Measurements from ENCODE around the gene ADGRB2.

Gene ADGRB2

GRCh38 chr1:31764312-31765040 is at the start of gene ADGRB2:
TSS of gene ADGRB2 (minus strand) at chr1:31764340. CDS start at chr1:31757221, 7,119 bp downstream.
- no peak for DNase-seq (ENCODE audit: low read depth)

DNA sequence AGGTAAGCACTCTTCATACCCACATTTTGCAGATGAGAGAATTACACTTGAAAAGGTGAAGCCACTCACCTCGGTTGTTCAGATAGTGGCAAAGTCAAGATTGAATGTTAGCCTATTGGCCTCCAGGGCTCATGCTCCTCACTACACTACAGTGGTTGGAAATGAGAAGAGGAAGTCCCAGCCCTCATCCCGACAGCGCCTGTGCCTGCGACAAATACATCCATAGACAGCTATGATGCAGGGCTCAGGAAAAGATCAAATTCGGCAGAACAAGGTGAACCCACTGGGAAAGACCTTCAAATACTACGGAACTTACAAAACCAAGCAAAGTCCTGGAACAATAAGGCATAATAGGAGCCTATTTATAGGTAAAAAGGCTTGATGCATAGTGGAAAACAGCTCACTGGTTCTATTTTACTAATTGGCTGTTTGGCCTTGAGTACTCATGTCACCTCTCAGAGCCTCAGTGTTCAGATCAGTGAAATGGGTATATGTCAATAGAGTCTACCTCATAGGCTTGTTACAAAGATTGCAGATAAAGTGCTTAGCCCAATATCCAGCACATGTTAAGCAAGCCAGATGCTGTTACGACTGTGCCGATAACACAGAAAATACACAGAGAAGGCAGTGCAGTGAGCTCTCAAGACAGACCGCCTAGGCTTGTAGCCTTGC is 48.2 kb upstream of the ADGRB2 start:
- DNase-seq (ENCODE audit: low read depth) = no peak

DNA sequence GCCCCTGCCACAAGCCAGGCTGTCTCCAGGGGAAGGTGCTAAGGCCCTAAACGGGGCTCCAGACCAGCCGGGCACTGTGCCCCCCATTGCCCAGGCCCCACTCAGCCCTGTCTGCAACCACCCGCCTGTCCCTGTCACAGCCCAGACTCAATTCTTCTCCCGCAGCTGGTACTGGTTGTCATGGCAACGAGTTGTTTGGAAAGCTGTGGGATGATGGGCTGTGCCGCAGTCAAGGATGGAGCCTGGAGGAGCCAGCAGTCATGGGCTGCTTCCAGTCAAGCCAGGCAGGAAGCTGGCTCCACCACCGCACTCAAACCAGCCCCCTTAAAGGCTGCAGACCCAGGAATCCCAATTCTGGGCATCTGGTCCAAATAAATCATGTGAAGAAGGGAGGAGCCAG is 47.5 kb upstream of the ADGRB2 start:
- DNase-seq (ENCODE audit: low read depth) = no peak

- no peak for DNase-seq (ENCODE audit: low read depth)
Observed at GRCh38 chr1:31809698-31810097, 45.6 kb upstream of the ADGRB2 start.

GRCh38 chr1:31807273-31808048 is 43.3 kb upstream of the ADGRB2 start:
- DNase-seq (ENCODE audit: low read depth) = no peak

- no peak for DNase-seq (ENCODE audit: low read depth)
Observed at GRCh38 chr1:31805318-31805717, 41.2 kb upstream of the ADGRB2 start.

DNA sequence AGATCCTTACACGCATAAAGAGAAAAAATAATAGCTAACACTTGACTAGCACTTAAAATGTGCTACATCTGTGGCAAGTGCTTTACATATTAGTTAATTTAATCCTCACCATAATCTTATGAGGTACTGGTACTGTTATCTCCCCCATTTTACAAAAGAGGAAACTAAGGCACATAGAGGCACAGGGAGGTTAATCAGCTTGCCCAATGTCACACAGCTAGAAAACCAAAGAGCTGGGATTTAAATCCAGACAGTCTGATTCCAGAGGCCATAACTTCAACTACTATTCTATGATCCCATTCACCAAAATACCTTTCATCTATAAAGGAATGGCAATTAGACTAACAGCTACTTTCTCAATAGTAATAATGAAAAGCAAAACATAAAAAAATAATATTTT is 40.0 kb upstream of the ADGRB2 start:
- no peak for DNase-seq (ENCODE audit: low read depth)

GRCh38 chr1:31803610-31804009 is 39.5 kb upstream of the ADGRB2 start:
- DNase-seq (ENCODE audit: low read depth) = no peak

DNA sequence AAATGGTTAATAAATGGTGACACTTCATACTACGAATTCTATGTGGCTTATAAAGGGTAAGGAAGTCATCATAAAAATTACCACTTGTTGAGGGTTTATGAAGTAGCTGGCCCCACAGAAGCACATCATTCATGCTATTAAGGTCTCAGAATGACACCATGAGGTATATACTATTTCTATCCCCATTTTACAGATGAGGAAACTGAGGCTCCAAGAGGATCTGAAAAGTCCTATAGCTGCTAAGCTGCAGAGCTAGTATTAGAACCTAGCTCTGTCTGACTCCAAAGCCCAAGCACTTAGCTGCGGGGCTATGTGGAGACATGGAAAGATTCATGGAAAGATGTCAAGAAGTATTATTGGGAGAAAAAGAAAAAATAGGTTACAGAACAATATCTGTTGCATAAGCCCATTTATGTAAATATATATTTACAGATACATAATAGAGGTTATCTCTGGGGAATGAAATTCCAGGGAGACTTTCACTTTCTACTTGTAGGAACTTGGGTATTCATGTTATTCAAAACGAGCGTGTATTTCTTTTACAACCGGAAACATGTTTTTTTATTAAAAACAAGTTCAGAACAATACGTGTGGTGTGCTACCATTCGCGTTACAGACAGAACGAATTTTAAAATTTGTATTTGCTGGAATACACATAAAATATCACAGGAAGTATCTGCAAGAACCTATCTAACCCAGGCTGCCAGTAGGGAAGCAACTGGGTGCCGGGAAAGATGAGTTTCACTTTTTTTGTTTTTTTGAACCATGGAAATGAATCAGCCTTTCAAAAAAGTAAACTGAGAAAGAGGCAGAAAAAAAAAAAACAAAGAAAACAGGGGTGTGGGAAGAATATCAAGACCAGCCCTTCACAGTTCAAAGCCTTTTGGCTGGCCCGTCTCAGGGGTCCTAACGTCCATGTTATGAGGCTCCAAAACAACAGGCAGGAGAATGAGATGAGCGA is 38.3 kb upstream of the ADGRB2 start:
- DNase-seq (ENCODE audit: low read depth) = no peak

GRCh38 chr1:31801458-31801857 is 37.3 kb upstream of the ADGRB2 start:
- DNase-seq (ENCODE audit: low read depth) = no peak

DNA sequence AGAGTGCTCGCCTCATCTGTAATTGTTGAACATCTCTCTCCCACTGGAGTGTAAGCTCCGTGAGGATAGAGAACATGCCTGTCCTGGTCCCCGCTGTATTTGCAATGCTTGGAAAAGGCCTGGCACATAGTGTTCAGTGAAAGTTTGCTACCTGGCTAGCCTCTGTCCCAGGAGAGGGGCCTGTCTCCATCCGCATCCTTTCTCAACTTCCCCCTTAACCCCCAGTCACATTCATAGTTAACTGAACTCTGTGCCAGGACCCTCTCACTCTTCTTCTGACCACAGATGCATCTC is 36.5 kb upstream of the ADGRB2 start:
- DNase-seq (ENCODE audit: low read depth) = no peak

- no peak for DNase-seq (ENCODE audit: low read depth)
Observed at GRCh38 chr1:31799895-31800673, 35.9 kb upstream of the ADGRB2 start.

- DNase-seq (ENCODE audit: low read depth) = no peak
Observed at GRCh38 chr1:31799196-31799894, 35.2 kb upstream of the ADGRB2 start.

DNA sequence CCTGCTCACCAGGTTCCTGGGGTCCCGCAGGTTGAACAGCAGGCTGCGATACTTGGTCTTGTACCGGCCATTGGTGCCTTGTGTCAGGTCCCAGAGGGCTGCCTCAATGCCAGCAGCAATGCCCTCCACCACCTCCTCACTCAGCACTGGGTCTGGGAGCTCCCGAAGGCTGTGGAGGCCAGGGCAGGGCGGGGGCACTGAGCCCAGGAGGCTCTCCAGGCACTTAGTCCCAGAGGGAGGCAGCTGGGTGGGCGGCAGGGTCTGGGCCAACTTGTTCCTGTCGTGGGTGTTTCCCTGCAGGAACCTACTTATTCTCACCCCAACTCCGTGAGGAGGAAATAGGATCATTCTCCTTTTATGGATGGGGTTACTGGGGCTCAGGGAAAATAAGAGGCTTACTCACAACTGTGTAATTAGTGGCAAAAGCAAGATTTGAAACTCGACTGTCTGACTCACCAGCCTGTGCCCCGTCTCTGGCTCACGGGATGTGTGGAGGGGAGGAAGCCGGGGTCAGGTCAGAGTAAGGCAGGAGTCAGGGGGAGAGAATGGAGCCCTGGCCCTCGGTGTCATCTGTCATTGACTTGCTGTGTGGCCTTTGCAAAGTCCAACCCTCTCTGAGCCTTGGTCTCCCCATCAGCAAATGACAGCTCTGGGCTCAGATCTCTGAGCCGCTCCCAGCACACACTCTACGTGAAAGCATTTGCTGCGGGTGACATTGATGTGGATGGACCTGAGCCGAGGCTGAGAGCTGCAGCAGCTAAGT is 34.5 kb upstream of the ADGRB2 start:
- no peak for DNase-seq (ENCODE audit: low read depth)

DNA sequence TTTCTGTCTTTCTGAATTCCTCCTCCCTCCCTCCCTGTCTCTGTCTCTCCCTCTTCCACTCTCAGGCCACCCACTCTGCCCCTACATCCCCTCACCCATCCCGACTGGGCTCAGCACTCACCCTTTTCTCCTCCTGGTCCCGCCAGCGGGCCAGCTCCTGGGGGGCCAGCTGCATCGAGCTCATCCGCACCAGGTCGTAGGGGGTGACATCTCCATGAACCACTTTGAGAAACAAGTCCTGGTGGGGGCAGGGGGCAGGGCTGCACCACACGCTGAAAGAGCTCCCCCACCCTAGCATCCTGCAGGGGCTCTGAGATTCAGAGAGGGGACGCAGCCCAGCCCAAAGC is 33.9 kb upstream of the ADGRB2 start:
- DNase-seq (ENCODE audit: low read depth) = no peak

- DNase-seq (ENCODE audit: low read depth) = no peak
Observed at GRCh38 chr1:31797216-31797615, 33.1 kb upstream of the ADGRB2 start.

DNA sequence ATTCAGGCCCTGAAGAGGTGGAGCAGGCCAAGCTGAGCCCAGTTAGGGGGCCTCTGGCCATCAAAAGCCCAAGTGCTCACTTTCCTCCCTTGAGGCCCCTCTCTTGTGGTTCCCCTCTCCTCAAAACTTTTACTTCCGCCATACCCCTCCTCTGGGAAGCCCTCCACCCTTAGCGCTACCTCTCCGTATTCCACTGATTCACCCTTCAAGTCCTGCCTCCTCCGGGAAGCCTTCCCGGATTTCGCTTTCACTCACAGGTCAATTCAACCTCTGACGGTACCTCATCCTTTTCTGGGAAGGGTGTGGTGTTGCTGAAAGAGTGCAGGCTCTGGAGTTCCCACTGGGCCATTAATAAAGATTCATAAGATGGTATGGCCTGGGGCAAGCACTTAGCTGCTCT is 32.6 kb upstream of the ADGRB2 start:
- DNase-seq (ENCODE audit: low read depth) = no peak

DNA sequence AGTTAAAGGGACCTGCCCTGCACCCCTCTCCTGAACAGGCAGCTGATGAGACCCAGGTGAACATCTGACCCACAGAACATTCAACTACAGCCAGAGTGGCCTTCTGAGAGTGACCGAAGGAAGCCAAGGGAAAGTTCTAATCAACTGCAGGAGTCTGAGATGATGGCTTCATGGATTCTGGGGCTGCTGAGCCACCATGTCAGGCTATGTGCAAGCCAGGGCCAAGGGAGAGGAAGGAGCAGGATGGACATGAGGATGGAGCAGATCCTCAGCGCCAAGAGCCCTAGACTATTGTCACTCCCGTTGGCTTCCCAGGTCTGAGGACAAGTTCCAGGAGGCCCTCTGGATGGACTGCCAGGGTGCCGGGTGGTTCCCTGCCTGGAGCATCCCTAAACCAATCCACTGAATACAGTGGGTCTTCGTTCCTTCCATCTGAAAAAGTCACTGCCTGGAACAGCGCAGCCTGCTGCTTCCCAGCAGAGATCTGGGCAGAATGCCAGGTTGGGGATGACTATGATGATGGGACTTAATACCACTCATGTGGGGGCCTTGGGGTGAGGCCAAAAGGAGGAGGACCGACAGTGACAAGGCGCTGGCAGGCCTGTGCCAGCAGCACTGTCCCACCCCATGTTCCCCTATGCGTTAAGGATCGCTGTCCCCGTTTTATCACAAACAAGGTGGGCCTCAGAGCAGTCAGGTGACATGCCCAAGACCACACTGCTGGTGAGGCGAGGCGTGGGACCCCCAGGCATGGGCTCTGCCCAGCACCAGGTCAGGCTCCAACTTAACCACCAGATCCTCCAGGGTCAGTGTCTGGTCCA is 31.9 kb upstream of the ADGRB2 start:
- no peak for DNase-seq (ENCODE audit: low read depth)

DNA sequence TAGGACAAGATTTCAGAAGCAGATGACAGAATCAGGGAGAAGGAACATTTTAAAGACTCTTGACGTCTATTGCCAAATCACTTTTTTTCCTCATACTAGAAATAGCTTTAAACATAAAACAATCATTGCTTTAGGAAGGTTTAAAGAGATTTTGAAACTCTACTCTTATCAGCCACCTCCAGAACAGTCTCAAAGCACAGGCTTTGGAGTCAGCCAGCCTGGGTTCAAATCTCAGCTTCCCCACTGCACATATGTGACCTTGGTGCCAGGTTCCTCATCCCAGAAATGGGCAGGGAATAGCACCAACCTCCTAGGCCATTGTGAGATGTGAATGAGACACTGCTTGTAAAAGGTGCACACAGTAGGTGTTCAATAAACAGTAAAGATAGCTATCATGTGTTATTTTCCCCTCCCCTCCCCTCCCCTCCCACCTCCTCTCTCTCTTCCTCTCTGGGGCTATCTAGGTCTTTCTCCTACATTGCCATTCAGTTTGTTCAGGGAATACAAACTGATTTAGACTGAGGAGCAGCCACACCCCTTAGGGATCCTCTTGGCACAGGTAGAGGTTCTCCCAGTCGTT is 31.0 kb upstream of the ADGRB2 start:
- DNase-seq (ENCODE audit: low read depth) = no peak

Data from activated gamma-delta T cell treated with anti-CD3 and anti-CD28 coated beads, Interleukin-2, amount 50 U/mL, for 16 hours (primary cell).